CD4-positive, alpha-beta memory T cell (primary cell): ENCODE results near the gene WDR93. TPM values are rescaled to one million over a fixed set of nuclear protein-coding genes. Genes with fewer than 3 reads are reported as not detected.

ENCODE experiments used
- CTCF ChIA-PET: fragments of 350-600 bp; sonication (Branson Sonifier 250); formaldehyde crosslinking; loops from one replicate; lab custom pipeline; 2021; ENCODE audit warnings: inconsistent platforms; ENCODE audit not compliant: partially characterized antibody; lab: Charles Lee
- POLR2A ChIA-PET: fragments of 350-600 bp; sonication (Branson Sonifier 250); formaldehyde crosslinking; loops from one replicate; lab custom pipeline; 2021; ENCODE audit not compliant: partially characterized antibody; lab: Charles Lee
- DNase-seq, 5 donors: peaks; one replicate each; pipeline versions ENCODE4 v3.0.0 to v3.0.0-alpha.2; 2020 to 2022; ENCODE audit warnings: mixed read lengths in 1 of 5
- H3K27ac ChIP-seq: one replicate; pipeline ENCODE4 v1.7.0; 2013; ENCODE audit warnings: low read depth, low read length
- H3K27me3 ChIP-seq: 2 replicates; pipeline ENCODE4 v1.7.0; 2013; ENCODE audit warnings: mild to moderate bottlenecking, low read length, moderate library complexity; ENCODE audit not compliant: insufficient read depth
- H3K36me3 ChIP-seq: 2 replicates; pipeline ENCODE4 v1.7.0; 2013; ENCODE audit warnings: mild to moderate bottlenecking, low read length, moderate library complexity; ENCODE audit not compliant: insufficient read depth
- H3K4me1 ChIP-seq: 2 replicates; pipeline ENCODE4 v1.7.0; 2013; ENCODE audit warnings: mild to moderate bottlenecking, low read length, moderate library complexity; ENCODE audit not compliant: insufficient read depth
- H3K4me3 ChIP-seq, 2 donors: one replicate each; pipeline ENCODE4 v1.7.0; 2013; ENCODE audit warnings: low read length in 2 of 2, mild to moderate bottlenecking in 1 of 2
- H3K9me3 ChIP-seq, 2 donors: one replicate each; pipeline ENCODE4 v1.7.0; 2013; ENCODE audit warnings: low read length in 2 of 2, control low read depth in 1 of 2; ENCODE audit not compliant: control insufficient read depth in 1 of 2
- H3K27ac Mint-ChIP-seq, 7 donors: one replicate each; pipeline ENCODE4 v1.8.0; 2020 to 2021; ENCODE audit warnings: mixed read lengths in 7 of 7, mild to moderate bottlenecking in 6 of 7, inconsistent platforms in 3 of 7, moderate library complexity in 3 of 7
- H3K27me3 Mint-ChIP-seq, 2 donors: one replicate each; pipeline ENCODE4 v1.8.0; 2020 to 2021; ENCODE audit warnings: mixed read lengths in 2 of 2
- H3K36me3 Mint-ChIP-seq, 2 donors: one replicate each; pipeline ENCODE4 v1.8.0; 2020 to 2021; ENCODE audit warnings: mixed read lengths in 2 of 2, inconsistent platforms in 1 of 2, mild to moderate bottlenecking in 1 of 2
- H3K4me1 Mint-ChIP-seq, 4 donors: one replicate each; pipeline ENCODE4 v1.8.0; 2020 to 2021; ENCODE audit warnings: mixed read lengths in 4 of 4, mild to moderate bottlenecking in 1 of 4
- H3K4me3 Mint-ChIP-seq, 8 donors: one replicate each; pipeline ENCODE4 v1.8.0; 2020 to 2021; ENCODE audit warnings: mixed read lengths in 8 of 8, mild to moderate bottlenecking in 7 of 8, moderate library complexity in 6 of 8, inconsistent platforms in 3 of 8
- H3K9me3 Mint-ChIP-seq, 8 donors: one replicate each; pipeline ENCODE4 v1.8.0; 2020 to 2021; ENCODE audit warnings: mixed read lengths in 8 of 8, mild to moderate bottlenecking in 5 of 8, inconsistent platforms in 3 of 8, moderate library complexity in 1 of 8
- intact Hi-C: fragments of 100-400 bp; cut with micrococcal nuclease; formaldehyde crosslinking; loops from one replicate; pipeline ENCODE4 v1.15.1; 2023
- polyA plus RNA-seq, 2 donors: library from polyadenylated mRNA; unstranded; fragments of 300-500 nt; fragmentation: Illumina TruSeq; gene quantifications; one replicate each; pipeline ENCODE4 v1.2.3, GENCODE V29; 2021
- total RNA-seq, 2 experiments: library from RNA; stranded (reverse); gene quantifications; one replicate each; pipeline ENCODE4 v1.2.3, GENCODE V29; 2021

WDR93 gene
- total and polyA plus RNA-seq, 4 experiments from 2014 or later, result not detected

GRCh38 chr15:89669309-89669865, 21.2 kb upstream of the WDR93 start:
- peaks cover 0 to 7% (median 4%) of the 10 kb centered on the region in 4 donors for H3K4me1 Mint-ChIP-seq
- Histone ChIP-seq H3K4me3 (no peak overlapping the region), H3K36me3 (no peaks in the 10 kb centered on the region), H3K4me1 (no peaks in the 10 kb centered on the region), H3K9me3 (no peaks in the 10 kb centered on the region), H3K27me3 (peaks cover 12% of the 10 kb centered on the region), H3K27ac (no peak overlapping the region)
- H3K36me3 Mint-ChIP-seq, result no peaks in the 10 kb centered on the region
- ChIA-PET POLR2A (no interaction called here), CTCF (interaction anchor here (1.5 kb wide), 1 partner anchor 11 kb away, joined by 3 read pairs; no protein-coding TSS in a partner anchor)
- H3K4me3 Mint-ChIP-seq, result no peak overlapping the region
- no peaks in the 10 kb centered on the region for H3K9me3 Mint-ChIP-seq
- intact Hi-C loops, result no loop called here
- H3K27ac Mint-ChIP-seq, result no peak overlapping the region
- DNase-seq, result no peak
- peaks cover 7 to 16% of the 10 kb centered on the region in 2 donors for H3K27me3 Mint-ChIP-seq

GRCh38 chr15:89669941-89670340, 20.7 kb upstream of the WDR93 start:
- Mint-ChIP-seq H3K36me3 (no peaks in the 10 kb centered on the region), H3K27ac (no peak overlapping the region), H3K4me1 (peaks cover 0 to 2% (median 1%) of the 10 kb centered on the region in 4 donors), H3K27me3 (peaks cover 1 to 11% of the 10 kb centered on the region in 2 donors), H3K9me3 (no peaks in the 10 kb centered on the region), H3K4me3 (no peak overlapping the region)
- no peaks in the 10 kb centered on the region for H3K9me3 ChIP-seq
- no peaks in the 10 kb centered on the region for H3K4me1 ChIP-seq
- no peak for DNase-seq
- H3K27ac ChIP-seq, result no peak overlapping the region
- H3K27me3 ChIP-seq, result peaks cover 7% of the 10 kb centered on the region
- H3K36me3 ChIP-seq, result no peaks in the 10 kb centered on the region
- intact Hi-C loops, result no loop called here
- H3K4me3 ChIP-seq, result no peak overlapping the region
- ChIA-PET POLR2A (no interaction called here), CTCF (interaction anchor here (1.5 kb wide), 1 partner anchor 12 kb away, joined by 3 read pairs; no protein-coding TSS in a partner anchor)

GRCh38 chr15:89670971-89671560, 19.5 kb upstream of the WDR93 start:
- no peak overlapping the region for H3K4me3 Mint-ChIP-seq
- H3K4me3 ChIP-seq, result no peak overlapping the region
- intact Hi-C loops, result no loop called here
- DNase-seq, result no peak
- H3K9me3 ChIP-seq, result no peaks in the 10 kb centered on the region
- H3K36me3 ChIP-seq, result no peaks in the 10 kb centered on the region
- CTCF ChIA-PET, result interaction anchor here (1.5 kb wide), 1 partner anchor 13 kb away, joined by 3 read pairs; no protein-coding TSS in a partner anchor
- no peaks in the 10 kb centered on the region for H3K4me1 ChIP-seq
- POLR2A ChIA-PET, result no interaction called here
- H3K27ac Mint-ChIP-seq, result no peak overlapping the region
- H3K27me3 Mint-ChIP-seq, result peaks cover 0 to 10% of the 10 kb centered on the region in 2 donors
- no peak overlapping the region for H3K27ac ChIP-seq
- H3K27me3 ChIP-seq, result peaks cover 3% of the 10 kb centered on the region
- H3K36me3 Mint-ChIP-seq, result no peaks in the 10 kb centered on the region
- H3K9me3 Mint-ChIP-seq, result no peaks in the 10 kb centered on the region
- H3K4me1 Mint-ChIP-seq, result no peaks in the 10 kb centered on the region

GRCh38 chr15:89671687-89672086, 18.9 kb upstream of the WDR93 start:
- Mint-ChIP-seq H3K9me3 (no peaks in the 10 kb centered on the region), H3K4me3 (no peak overlapping the region), H3K36me3 (no peaks in the 10 kb centered on the region), H3K27me3 (peaks cover 0 to 10% of the 10 kb centered on the region in 2 donors), H3K4me1 (no peaks in the 10 kb centered on the region), H3K27ac (no peak overlapping the region)
- Histone ChIP-seq H3K27ac (no peak overlapping the region), H3K9me3 (no peaks in the 10 kb centered on the region), H3K4me1 (no peaks in the 10 kb centered on the region), H3K36me3 (no peaks in the 10 kb centered on the region), H3K27me3 (no peaks in the 10 kb centered on the region), H3K4me3 (no peak overlapping the region)
- CTCF ChIA-PET, result no interaction called here
- intact Hi-C loops, result no loop called here
- POLR2A ChIA-PET, result no interaction called here
- no peak for DNase-seq

GRCh38 chr15:89672221-89673164, 18.1 kb upstream of the WDR93 start:
- ChIA-PET POLR2A (no interaction called here), CTCF (no interaction called here)
- no peaks in the 10 kb centered on the region for H3K4me1 ChIP-seq
- H3K4me3 ChIP-seq, result no peak overlapping the region
- Mint-ChIP-seq H3K27me3 (peaks cover 0 to 9% of the 10 kb centered on the region in 2 donors), H3K9me3 (no peaks in the 10 kb centered on the region), H3K4me1 (no peaks in the 10 kb centered on the region), H3K36me3 (no peaks in the 10 kb centered on the region), H3K27ac (no peak overlapping the region), H3K4me3 (no peak overlapping the region)
- H3K27ac ChIP-seq, result no peak overlapping the region
- H3K36me3 ChIP-seq, result no peaks in the 10 kb centered on the region
- no peaks in the 10 kb centered on the region for H3K9me3 ChIP-seq
- H3K27me3 ChIP-seq, result no peaks in the 10 kb centered on the region
- DNase-seq, result no peak
- intact Hi-C loops, result no loop called here

- Histone ChIP-seq H3K4me3 (no peak overlapping the region), H3K27ac (no peak overlapping the region), H3K27me3 (no peaks in the 10 kb centered on the region), H3K9me3 (no peaks in the 10 kb centered on the region), H3K4me1 (no peaks in the 10 kb centered on the region), H3K36me3 (no peaks in the 10 kb centered on the region)
- no peak for DNase-seq
- intact Hi-C loops, result no loop called here
- H3K4me3 Mint-ChIP-seq, result no peak overlapping the region
- H3K27ac Mint-ChIP-seq, result no peak overlapping the region
- peaks cover 0 to 7% of the 10 kb centered on the region in 2 donors for H3K27me3 Mint-ChIP-seq
- no peaks in the 10 kb centered on the region for H3K9me3 Mint-ChIP-seq
- no peaks in the 10 kb centered on the region for H3K36me3 Mint-ChIP-seq
- H3K4me1 Mint-ChIP-seq, result no peaks in the 10 kb centered on the region
- POLR2A ChIA-PET, result no interaction called here
- CTCF ChIA-PET, result no interaction called here
Measured at GRCh38 chr15:89673165-89673512, 17.5 kb upstream of the WDR93 start.

- Mint-ChIP-seq H3K4me1 (no peaks in the 10 kb centered on the region), H3K27me3 (peaks cover 0 to 4% of the 10 kb centered on the region in 2 donors), H3K9me3 (no peaks in the 10 kb centered on the region), H3K36me3 (no peaks in the 10 kb centered on the region), H3K4me3 (no peak overlapping the region), H3K27ac (no peak overlapping the region)
- Histone ChIP-seq H3K4me1 (no peaks in the 10 kb centered on the region), H3K27ac (no peak overlapping the region), H3K27me3 (no peaks in the 10 kb centered on the region), H3K36me3 (no peaks in the 10 kb centered on the region), H3K4me3 (no peak overlapping the region), H3K9me3 (no peaks in the 10 kb centered on the region)
- intact Hi-C loops, result no loop called here
- DNase-seq, result no peak
- POLR2A ChIA-PET, result no interaction called here
- CTCF ChIA-PET, result no interaction called here
Measured at GRCh38 chr15:89674526-89674925, 16.1 kb upstream of the WDR93 start.
